ENCODE results near the gene LGALS3. TPM values are rescaled to one million over a fixed set of nuclear protein-coding genes. Genes with fewer than 3 reads are reported as not detected.

The LGALS3 gene
- total and polyA plus RNA-seq, 12 donors = 11.6 to 248 (median 120) TPM

DNA sequence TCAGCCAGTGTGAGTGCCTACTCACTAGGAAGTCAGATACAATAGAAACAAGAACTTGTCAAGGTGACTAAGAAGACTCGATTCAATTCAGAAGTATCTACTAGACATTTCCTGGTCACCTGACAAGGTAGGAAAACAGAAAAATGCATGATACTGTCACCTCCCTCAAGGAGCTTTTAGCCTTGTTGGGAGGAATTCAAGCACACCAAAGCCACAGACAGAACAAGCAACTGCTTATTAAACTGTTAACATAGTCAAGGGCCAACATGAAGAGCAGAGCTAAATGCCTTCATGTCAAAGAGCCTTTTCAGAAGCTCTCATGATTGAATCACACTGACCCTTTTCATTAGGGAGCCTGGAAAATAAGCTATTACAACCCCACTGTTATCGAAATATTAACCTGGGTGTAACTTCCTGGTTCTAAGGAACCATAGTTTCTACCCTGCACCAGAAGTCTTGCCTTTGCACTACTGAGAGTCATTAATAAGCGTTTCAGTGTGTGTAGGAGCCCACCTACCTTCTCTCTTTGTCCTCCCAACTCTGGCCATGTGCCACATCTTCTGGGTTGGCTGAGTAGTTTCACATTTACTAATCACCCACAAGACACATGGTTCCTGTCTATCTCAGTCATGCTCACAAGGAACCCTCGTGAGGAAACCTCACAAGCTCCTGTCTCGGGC lies 31.0 kb upstream of the LGALS3 start:
- Histone ChIP-seq H3K27ac (peak overlapping the region in 2 of 5 donors; percentile 11 to 14), H3K9me3 (replicated peaks in 1 of 3) (no peaks in the 10 kb centered on the region), H3K27me3 (no peaks in the 10 kb centered on the region), H3K4me1 (replicated peaks in 1 of 2) (peaks cover 3 to 26% of the 10 kb centered on the region in 2 donors), H3K36me3 (replicated peaks in 1 of 2) (no peaks in the 10 kb centered on the region), H3K4me3 (no peak overlapping the region)
- no peak for TF ChIP-seq POLR2A (IDR thresholded peaks at IDR 0.05)
- TF ChIP-seq, protein P1, sequence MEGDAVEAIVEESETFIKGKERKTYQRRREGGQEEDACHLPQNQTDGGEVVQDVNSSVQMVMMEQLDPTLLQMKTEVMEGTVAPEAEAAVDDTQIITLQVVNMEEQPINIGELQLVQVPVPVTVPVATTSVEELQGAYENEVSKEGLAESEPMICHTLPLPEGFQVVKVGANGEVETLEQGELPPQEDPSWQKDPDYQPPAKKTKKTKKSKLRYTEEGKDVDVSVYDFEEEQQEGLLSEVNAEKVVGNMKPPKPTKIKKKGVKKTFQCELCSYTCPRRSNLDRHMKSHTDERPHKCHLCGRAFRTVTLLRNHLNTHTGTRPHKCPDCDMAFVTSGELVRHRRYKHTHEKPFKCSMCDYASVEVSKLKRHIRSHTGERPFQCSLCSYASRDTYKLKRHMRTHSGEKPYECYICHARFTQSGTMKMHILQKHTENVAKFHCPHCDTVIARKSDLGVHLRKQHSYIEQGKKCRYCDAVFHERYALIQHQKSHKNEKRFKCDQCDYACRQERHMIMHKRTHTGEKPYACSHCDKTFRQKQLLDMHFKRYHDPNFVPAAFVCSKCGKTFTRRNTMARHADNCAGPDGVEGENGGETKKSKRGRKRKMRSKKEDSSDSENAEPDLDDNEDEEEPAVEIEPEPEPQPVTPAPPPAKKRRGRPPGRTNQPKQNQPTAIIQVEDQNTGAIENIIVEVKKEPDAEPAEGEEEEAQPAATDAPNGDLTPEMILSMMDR (IDR thresholded peaks at IDR 0.05) = no peak
- peak in 2 of 7 donors; percentile 35 to 57 for DNase-seq
- WGBS, 4 donors = 69 to 82% (median 71%) methylated on average over 5 of the region's 5 CpGs
- intact Hi-C loops (cut with DNase I) = no loop called here

DNA sequence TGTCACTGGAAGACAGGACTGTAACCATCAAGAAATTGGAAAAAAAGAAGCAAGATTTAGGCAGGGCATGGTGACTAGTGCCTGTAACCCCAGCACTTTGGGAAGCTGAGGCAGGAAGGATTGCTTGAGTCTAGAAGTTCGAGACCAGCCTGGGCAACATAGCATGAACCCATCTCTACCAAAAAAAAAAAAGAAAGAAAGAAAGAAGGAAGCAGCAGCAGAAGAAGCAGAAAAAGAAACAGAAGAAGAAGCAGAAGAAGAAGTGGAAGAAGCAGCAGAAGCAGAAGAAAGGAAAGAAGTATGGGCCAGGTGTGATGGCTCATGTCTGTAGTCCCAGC lies 30.5 kb upstream of the LGALS3 start:
- Histone ChIP-seq H3K36me3 (replicated peaks in 1 of 2) (no peaks in the 10 kb centered on the region), H3K9me3 (replicated peaks in 1 of 3) (no peaks in the 10 kb centered on the region), H3K4me3 (no peak overlapping the region), H3K4me1 (replicated peaks in 1 of 2) (peaks cover 8 to 31% of the 10 kb centered on the region in 2 donors), H3K27me3 (no peaks in the 10 kb centered on the region), H3K27ac (peak overlapping the region in 1 of 5 donors; percentile 11)
- DNase-seq = no peak
- TF ChIP-seq, protein P1 (IDR thresholded peaks at IDR 0.05) = no peak
- TF ChIP-seq POLR2A (IDR thresholded peaks at IDR 0.05) = no peak
- 81 to 92% (median 83%) methylated on average over 1 of the region's 1 CpG for WGBS, 4 donors
- intact Hi-C loops (cut with DNase I) = no loop called here

DNA sequence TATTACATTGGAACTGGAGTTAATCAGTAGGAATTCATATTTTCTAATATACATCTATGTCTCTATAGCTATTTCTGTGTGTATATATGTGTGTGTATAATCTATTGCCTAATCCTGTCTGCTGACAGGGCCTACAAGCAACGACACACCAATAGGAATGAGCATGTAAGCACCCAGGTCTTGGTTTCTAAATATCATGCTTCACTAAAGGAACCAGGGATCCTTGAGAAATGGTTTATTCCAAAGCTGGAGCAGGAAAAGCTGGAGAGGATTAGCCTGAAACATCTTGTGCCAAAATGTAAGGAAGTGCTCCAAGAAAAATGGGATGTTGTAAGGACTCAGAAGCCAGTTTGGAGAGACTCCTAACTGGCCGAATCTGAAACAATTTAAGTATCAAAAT lies 29.3 kb upstream of the LGALS3 start:
- no peaks in the 10 kb centered on the region for H3K27me3 ChIP-seq
- H3K4me1 ChIP-seq (replicated peaks in 1 of 2) = peaks cover 13 to 40% of the 10 kb centered on the region in 2 donors
- WGBS, 4 donors = 49 to 80% (median 65%) methylated on average over 2 of the region's 2 CpGs
- intact Hi-C loops (cut with DNase I) = loop anchor here in 1 of 2 donors (5.0 kb wide), 1 partner anchor 38 kb away; no protein-coding TSS in a partner anchor
- DNase-seq = no peak
- TF ChIP-seq, protein P1 (IDR thresholded peaks at IDR 0.05) = no peak
- no peak for TF ChIP-seq POLR2A (IDR thresholded peaks at IDR 0.05)
- H3K36me3 ChIP-seq (replicated peaks in 1 of 2) = no peaks in the 10 kb centered on the region
- H3K9me3 ChIP-seq (replicated peaks in 1 of 3) = no peaks in the 10 kb centered on the region
- no peak overlapping the region for H3K27ac ChIP-seq
- no peak overlapping the region for H3K4me3 ChIP-seq

DNA sequence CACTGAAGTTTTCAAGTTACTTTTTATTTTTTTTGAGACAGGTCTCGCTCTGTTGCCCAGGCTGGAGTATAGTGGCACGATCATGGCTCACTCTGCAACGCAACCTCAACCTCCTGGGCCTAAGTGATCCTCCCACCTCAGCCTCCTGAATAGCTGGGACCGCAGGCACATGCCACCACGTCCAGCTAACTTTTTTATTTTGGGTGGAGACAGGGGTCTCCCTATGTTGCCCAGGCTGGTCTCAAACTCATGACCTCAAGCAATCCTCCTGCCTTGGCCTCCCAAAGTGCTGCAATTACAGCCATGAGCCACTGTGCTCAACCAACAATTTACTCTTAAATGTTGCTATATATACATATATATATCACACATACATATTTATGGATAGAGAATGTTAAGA lies 27.4 kb upstream of the LGALS3 start:
- no peak for TF ChIP-seq POLR2A (IDR thresholded peaks at IDR 0.05)
- TF ChIP-seq, protein P1 (IDR thresholded peaks at IDR 0.05) = no peak
- no peaks in the 10 kb centered on the region for H3K27me3 ChIP-seq
- intact Hi-C loops (cut with DNase I) = loop anchor here in 1 of 2 donors (5.0 kb wide), 1 partner anchor 36 kb away; no protein-coding TSS in a partner anchor
- WGBS, 4 donors = 96 to 100% (median 96%) methylated on average over 5 of the region's 5 CpGs
- H3K4me1 ChIP-seq (replicated peaks in 1 of 2) = peaks cover 13 to 51% of the 10 kb centered on the region in 2 donors
- DNase-seq = peak in 1 of 7 donors; percentile 34
- H3K4me3 ChIP-seq = no peak overlapping the region
- H3K36me3 ChIP-seq (replicated peaks in 1 of 2) = no peaks in the 10 kb centered on the region
- H3K27ac ChIP-seq = peak overlapping the region in 2 of 5 donors; percentile 87 to 92
- no peaks in the 10 kb centered on the region for H3K9me3 ChIP-seq (replicated peaks in 1 of 3)
